Naive thymus-derived CD4-positive, alpha-beta T cell (primary cell): ENCODE data around the gene CXCR5. TPM values are rescaled to one million over a fixed set of nuclear protein-coding genes. Genes with fewer than 3 reads are reported as not detected.

Source experiments
- ATAC-seq: fragments of 150-1000 bp; cut with Tn5 transposase; 2 replicates; pipeline ENCODE4 v1.10.0; 2021; ENCODE audit warnings: mild to moderate bottlenecking, moderate library complexity
- CTCF ChIA-PET: fragments of 350-600 bp; sonication (Branson Sonifier 250); formaldehyde crosslinking; loops from one replicate; lab custom pipeline; 2021; ENCODE audit warnings: antibody characterized with exemption; lab: Charles Lee
- POLR2A ChIA-PET: fragments of 350-600 bp; sonication (Branson Sonifier 250); formaldehyde crosslinking; loops from one replicate; lab custom pipeline; 2021; ENCODE audit warnings: antibody characterized with exemption, inconsistent platforms; lab: Charles Lee
- DNase-seq, 9 donors: peaks; one replicate each; pipeline versions ENCODE4 v3.0.0 to v3.0.0-alpha.2; 2020 to 2022; ENCODE audit warnings: mixed read lengths in 1 of 9
- H3K27ac ChIP-seq: one replicate; pipeline ENCODE4 v1.7.0; 2013; ENCODE audit warnings: mild to moderate bottlenecking, low read depth, low read length, moderate library complexity
- H3K27me3 ChIP-seq, 2 donors: one replicate each; pipeline ENCODE4 v1.7.0; 2013; ENCODE audit warnings: low read length in 2 of 2, mild to moderate bottlenecking in 2 of 2, moderate library complexity in 2 of 2; ENCODE audit not compliant: control insufficient read depth in 2 of 2, insufficient read depth in 2 of 2
- H3K36me3 ChIP-seq, 3 experiments: 1 replicate in 2 of 3; 2 replicates in 1 of 3; pipeline ENCODE4 v1.7.0; 2013; ENCODE audit warnings: low read length in 3 of 3, mild to moderate bottlenecking in 3 of 3, moderate library complexity in 1 of 3; ENCODE audit not compliant: insufficient read depth in 3 of 3, control insufficient read depth in 2 of 3
- H3K4me1 ChIP-seq, 2 donors: one replicate each; pipeline ENCODE4 v1.7.0; 2013; ENCODE audit warnings: low read length in 2 of 2, mild to moderate bottlenecking in 2 of 2, moderate library complexity in 1 of 2; ENCODE audit not compliant: control insufficient read depth in 2 of 2, insufficient read depth in 2 of 2
- H3K4me3 ChIP-seq: 2 replicates; pipeline ENCODE4 v1.7.0; 2013; ENCODE audit warnings: mild to moderate bottlenecking, low read length
- H3K9me3 ChIP-seq, 3 experiments: 1 replicate in 2 of 3; 2 replicates in 1 of 3; pipeline ENCODE4 v1.7.0; 2013; ENCODE audit warnings: low read length in 3 of 3; ENCODE audit not compliant: control insufficient read depth in 2 of 3
- H3K27ac Mint-ChIP-seq, 9 donors: one replicate each; pipeline ENCODE4 v1.8.0; 2020 to 2022; ENCODE audit warnings: mixed read lengths in 9 of 9, mild to moderate bottlenecking in 8 of 9, moderate library complexity in 5 of 9, inconsistent platforms in 2 of 9
- H3K27me3 Mint-ChIP-seq, 5 donors: one replicate each; pipeline ENCODE4 v1.8.0; 2021 to 2022; ENCODE audit warnings: mixed read lengths in 5 of 5, mild to moderate bottlenecking in 1 of 5
- H3K36me3 Mint-ChIP-seq, 5 donors: one replicate each; pipeline ENCODE4 v1.8.0; 2020 to 2022; ENCODE audit warnings: mixed read lengths in 5 of 5, mild to moderate bottlenecking in 3 of 5, inconsistent platforms in 1 of 5
- H3K4me1 Mint-ChIP-seq, 7 donors: one replicate each; pipeline ENCODE4 v1.8.0; 2020 to 2022; ENCODE audit warnings: mixed read lengths in 7 of 7, mild to moderate bottlenecking in 3 of 7, inconsistent platforms in 1 of 7
- H3K4me3 Mint-ChIP-seq, 10 donors: one replicate each; pipeline ENCODE4 v1.8.0; 2020 to 2022; ENCODE audit warnings: mild to moderate bottlenecking in 10 of 10, mixed read lengths in 10 of 10, moderate library complexity in 6 of 10, inconsistent platforms in 2 of 10
- H3K9me3 Mint-ChIP-seq, 11 donors: one replicate each; pipeline ENCODE4 v1.8.0; 2020 to 2022; ENCODE audit warnings: mixed read lengths in 11 of 11, mild to moderate bottlenecking in 4 of 11, inconsistent platforms in 1 of 11, moderate library complexity in 1 of 11
- intact Hi-C, 2 donors: fragments of 100-400 bp; cut with micrococcal nuclease; formaldehyde crosslinking; loops; one replicate each; pipeline ENCODE4 v1.15.1; 2023
- polyA plus RNA-seq, 2 donors: library from polyadenylated mRNA; unstranded; fragments of 300-500 nt; fragmentation: Illumina TruSeq; gene quantifications; one replicate each; pipeline ENCODE4 v1.2.3, GENCODE V29; 2021
- total RNA-seq, 6 experiments: library from RNA in 5 of 6; stranded (reverse) in 5 of 6; gene quantifications; 1 replicate in 5 of 6; 2 replicates in 1 of 6; pipeline ENCODE4 v1.2.3 and lab custom pipeline; 2021 to 2026

Gene CXCR5
- total and polyA plus RNA-seq, 7 experiments from 2014 or later, result 0.41 to 2.9 (median 2.1) TPM

- H3K27ac Mint-ChIP-seq, result peak overlapping the region in 5 of 9 donors; percentile 12 to 76 (median 56)
- Histone ChIP-seq H3K4me3 (no peak overlapping the region), H3K9me3 (no peaks in the 10 kb centered on the region), H3K27me3 (no peaks in the 10 kb centered on the region), H3K36me3 (no peaks in the 10 kb centered on the region), H3K27ac (no peak overlapping the region), H3K4me1 (peaks cover 44 to 45% of the 10 kb centered on the region in 2 donors)
- H3K9me3 Mint-ChIP-seq, result peaks cover 0 to 1% (median 0%) of the 10 kb centered on the region in 11 donors
- intact Hi-C loops, result no loop called here
- peaks cover 0 to 7% (median 4%) of the 10 kb centered on the region in 5 donors for H3K36me3 Mint-ChIP-seq
- DNase-seq, result no peak
- no peaks in the 10 kb centered on the region for H3K27me3 Mint-ChIP-seq
- CTCF ChIA-PET, result interaction anchor here (0.6 to 1.6 kb wide), 4 partner anchors 16 to 96 kb away, joined by 3 to 4 read pairs (median 4); no protein-coding TSS in a partner anchor
- ATAC-seq, result no peak
- peak overlapping the region in 1 of 10 donors; percentile 14 for H3K4me3 Mint-ChIP-seq
- H3K4me1 Mint-ChIP-seq, result peaks cover 49 to 90% (median 81%) of the 10 kb centered on the region in 7 donors
- POLR2A ChIA-PET, result interaction anchor here (0.6 to 0.8 kb wide), 2 partner anchors 50 to 172 kb away, joined by 3 read pairs; no protein-coding TSS in a partner anchor
Measured at GRCh38 chr11:118885831-118886565, 2.3 kb downstream of the CXCR5 start.

- intact Hi-C loops, result no loop called here
- Mint-ChIP-seq H3K9me3 (peaks cover 0 to 1% (median 0%) of the 10 kb centered on the region in 11 donors), H3K4me1 (peaks cover 44 to 90% (median 80%) of the 10 kb centered on the region in 7 donors), H3K36me3 (peaks cover 0 to 5% (median 4%) of the 10 kb centered on the region in 5 donors), H3K27me3 (no peaks in the 10 kb centered on the region), H3K27ac (peak overlapping the region in 4 of 9 donors; percentile 16 to 83 (median 64)), H3K4me3 (peak overlapping the region in 1 of 10 donors; percentile 14)
- H3K27ac ChIP-seq, result no peak overlapping the region
- H3K27me3 ChIP-seq, result no peaks in the 10 kb centered on the region
- DNase-seq (no peak), ATAC-seq (peak; percentile 39)
- H3K36me3 ChIP-seq, result no peaks in the 10 kb centered on the region
- peak overlapping the region; percentile 16 for H3K4me3 ChIP-seq
- ChIA-PET POLR2A (interaction anchor here (0.6 kb wide), 1 partner anchor 173 kb away, joined by 3 read pairs; no protein-coding TSS in a partner anchor), CTCF (interaction anchor here (0.6 to 1.6 kb wide), 4 partner anchors 17 to 451 kb away, joined by 3 to 4 read pairs (median 4); no protein-coding TSS in a partner anchor)
- peaks cover 45% of the 10 kb centered on the region in 2 donors for H3K4me1 ChIP-seq
- H3K9me3 ChIP-seq, result no peaks in the 10 kb centered on the region
Measured at GRCh38 chr11:118886681-118887111, 3.0 kb downstream of the CXCR5 start.

- no peaks in the 10 kb centered on the region for H3K27me3 ChIP-seq
- peaks cover 49 to 92% (median 83%) of the 10 kb centered on the region in 7 donors for H3K4me1 Mint-ChIP-seq
- no peak overlapping the region for H3K27ac ChIP-seq
- H3K9me3 Mint-ChIP-seq, result peaks cover 0 to 3% (median 0%) of the 10 kb centered on the region in 11 donors
- POLR2A ChIA-PET, result no interaction called here
- intact Hi-C loops, result no loop called here
- no peaks in the 10 kb centered on the region for H3K36me3 ChIP-seq
- H3K27me3 Mint-ChIP-seq, result no peaks in the 10 kb centered on the region
- CTCF ChIA-PET, result interaction anchor here (0.6 to 1.6 kb wide), 3 partner anchors 18 to 452 kb away, joined by 3 to 4 read pairs (median 4); no protein-coding TSS in a partner anchor
- peak overlapping the region in 2 of 10 donors; percentile 15 to 38 for H3K4me3 Mint-ChIP-seq
- peaks cover 0 to 8% (median 4%) of the 10 kb centered on the region in 5 donors for H3K36me3 Mint-ChIP-seq
- ATAC-seq (no peak), DNase-seq (no peak)
- H3K4me1 ChIP-seq, result peaks cover 48% of the 10 kb centered on the region in 2 donors
- peak overlapping the region; percentile 16 for H3K4me3 ChIP-seq
- no peaks in the 10 kb centered on the region for H3K9me3 ChIP-seq
- H3K27ac Mint-ChIP-seq, result peak overlapping the region in 7 of 9 donors; percentile 25 to 76 (median 38)
Measured at GRCh38 chr11:118887206-118887605, 3.5 kb downstream of the CXCR5 start.

GRCh38 chr11:118888398-118888797, 4.7 kb downstream of the CXCR5 start:
- Histone ChIP-seq H3K27me3 (no peaks in the 10 kb centered on the region), H3K9me3 (no peaks in the 10 kb centered on the region), H3K4me3 (no peak overlapping the region), H3K4me1 (peaks cover 54 to 59% of the 10 kb centered on the region in 2 donors), H3K36me3 (no peaks in the 10 kb centered on the region), H3K27ac (no peak overlapping the region)
- Mint-ChIP-seq H3K4me3 (peak overlapping the region in 2 of 10 donors; percentile 6 to 39), H3K4me1 (peaks cover 45 to 92% (median 83%) of the 10 kb centered on the region in 7 donors), H3K27me3 (no peaks in the 10 kb centered on the region), H3K36me3 (peaks cover 0 to 12% (median 3%) of the 10 kb centered on the region in 5 donors), H3K9me3 (peaks cover 0 to 3% (median 0%) of the 10 kb centered on the region in 11 donors), H3K27ac (peak overlapping the region in 6 of 9 donors; percentile 46 to 98 (median 64))
- ChIA-PET POLR2A (interaction anchor here (0.9 to 1.2 kb wide), 2 partner anchors 26 to 38 kb away, joined by 4 read pairs; no protein-coding TSS in a partner anchor), CTCF (no interaction called here)
- no peak for ATAC-seq
- intact Hi-C loops, result no loop called here
- DNase-seq, result no peak

- Histone ChIP-seq H3K9me3 (no peaks in the 10 kb centered on the region), H3K27ac (no peak overlapping the region), H3K4me3 (no peak overlapping the region), H3K27me3 (no peaks in the 10 kb centered on the region), H3K4me1 (peaks cover 58 to 71% of the 10 kb centered on the region in 2 donors), H3K36me3 (no peaks in the 10 kb centered on the region)
- Mint-ChIP-seq H3K4me1 (peaks cover 53 to 92% (median 83%) of the 10 kb centered on the region in 7 donors), H3K27me3 (no peaks in the 10 kb centered on the region), H3K4me3 (peak overlapping the region in 5 of 10 donors; percentile 8 to 82 (median 59)), H3K9me3 (peaks cover 0 to 3% (median 0%) of the 10 kb centered on the region in 11 donors), H3K27ac (peak overlapping the region in 6 of 9 donors; percentile 52 to 98 (median 96)), H3K36me3 (peaks cover 0 to 20% (median 6%) of the 10 kb centered on the region in 5 donors)
- POLR2A ChIA-PET, result interaction anchor here (0.6 to 1.2 kb wide), 3 partner anchors 27 to 204 kb away, joined by 3 read pairs; no protein-coding TSS in a partner anchor
- DNase-seq, result no peak
- CTCF ChIA-PET, result no interaction called here
- intact Hi-C loops, result loop anchor here in 1 of 2 donors (5.0 kb wide), 1 partner anchor 32 kb away; no protein-coding TSS in a partner anchor
- ATAC-seq, result no peak
Measured at GRCh38 chr11:118889797-118890196, 6.1 kb downstream of the CXCR5 start.

GRCh38 chr11:118892514-118892913, 8.8 kb downstream of the CXCR5 start:
- H3K36me3 ChIP-seq, result peaks cover 0 to 9% (median 0%) of the 10 kb centered on the region in 3 experiments

More at GRCh38 chr11:118892514-118892913, 8.8 kb downstream of the CXCR5 start:
- Mint-ChIP-seq H3K27ac (peak overlapping the region; percentile 85 to 99 (median 97)), H3K4me3 (peak overlapping the region; percentile 63 to 86 (median 79)), H3K36me3 (peaks cover 0 to 26% (median 6%) of the 10 kb centered on the region in 5 donors), H3K9me3 (peaks cover 0 to 3% (median 0%) of the 10 kb centered on the region in 11 donors), H3K4me1 (peaks cover 72 to 100% (median 91%) of the 10 kb centered on the region in 7 donors), H3K27me3 (no peaks in the 10 kb centered on the region)
- peak; percentile 64 for ATAC-seq
- intact Hi-C loops, result loop anchor here (1.0 to 5.0 kb wide), 7 partner anchors 14 to 202 kb away; partner anchors contain the start of gene DDX6 (in 2 of the 2)
- H3K27me3 ChIP-seq, result no peaks in the 10 kb centered on the region
- CTCF ChIA-PET, result interaction anchor here (0.6 to 5.9 kb wide), 5 partner anchors 15 to 187 kb away, joined by 3 to 68 read pairs (median 7); partner anchors contain the start of gene DDX6
- H3K4me3 ChIP-seq, result peak overlapping the region; percentile 38
- POLR2A ChIA-PET, result interaction anchor here (1.0 to 2.9 kb wide), 8 partner anchors 14 to 187 kb away, joined by 3 to 15 read pairs (median 4); partner anchors contain the start of gene CENATAC
- H3K27ac ChIP-seq, result peak overlapping the region; percentile 94
- H3K4me1 ChIP-seq, result peaks cover 79 to 84% of the 10 kb centered on the region in 2 donors
- DNase-seq, result peak in 7 of 9 donors; percentile 66 to 83 (median 76)
- H3K9me3 ChIP-seq, result no peaks in the 10 kb centered on the region
